Vagina (tissue), 2 donors: ENCODE results near the gene IL17RA. TPM values are rescaled to one million over a fixed set of nuclear protein-coding genes. Genes with fewer than 3 reads are reported as not detected.

ENCODE experiments used
- DNase-seq, 2 donors: peaks; one replicate each; pipeline ENCODE4 v3.0.0-alpha.2; 2017; ENCODE audit errors: extremely low spot score in 2 of 2
- H3K27ac ChIP-seq: fragments of 200-600 bp; sonication (generic); one replicate; pipeline ENCODE4 v1.5.1; 2019
- H3K27me3 ChIP-seq: fragments of 200-600 bp; sonication (generic); one replicate; pipeline ENCODE4 v1.5.1; 2019
- H3K36me3 ChIP-seq, 2 donors: fragments of 200-600 bp; sonication (generic); one replicate each; pipeline ENCODE4 v1.5.1; 2017 to 2019
- H3K4me1 ChIP-seq: fragments of 200-600 bp; sonication (generic); one replicate; pipeline ENCODE4 v1.5.1; 2019
- H3K4me3 ChIP-seq, 2 donors: fragments of 200-600 bp; sonication (generic); 1 replicate in 1 of 2; 2 replicates in 1 of 2; pipeline ENCODE4 v1.5.1; 2016 to 2019
- H3K9me3 ChIP-seq: fragments of 200-600 bp; sonication (generic); one replicate; pipeline ENCODE4 v1.5.1; 2019
- POLR2A ChIP-seq, 2 donors: fragments of 450-650 bp; IDR thresholded peaks; one replicate each; pipeline ENCODE4 v1.6.1; 2017; ENCODE audit warnings: antibody characterized with exemption in 2 of 2, mild to moderate bottlenecking in 2 of 2, moderate library complexity in 2 of 2
- POLR2AphosphoS5 ChIP-seq, 2 donors: sonication (generic); formaldehyde crosslinking; IDR thresholded peaks; one replicate each; pipeline ENCODE4 v1.9.0; 2017; ENCODE audit warnings: antibody characterized with exemption in 2 of 2, mild to moderate bottlenecking in 2 of 2, low read depth in 1 of 2; ENCODE audit not compliant: insufficient read depth in 1 of 2
- intact Hi-C: fragments of 100-400 bp; cut with DNase I; formaldehyde crosslinking; loops from one replicate; pipeline ENCODE4 v1.15.1; 2023
- total RNA-seq: library from RNA; depleted of rRNA; stranded (reverse); fragments of >200 nt; gene quantifications from one replicate; pipeline ENCODE4 v1.2.3, GENCODE V29; 2016
- TF ChIP-seq, protein P1 (sequence below), 3 experiments: fragments of 450-650 bp in 2 of 3; fragments of 200-600 bp in 1 of 3; sonication (generic) in 1 of 3; IDR thresholded peaks; one replicate each; pipeline ENCODE4 v1.5.1; 2017 to 2019; ENCODE audit warnings: antibody characterized with exemption in 3 of 3, mild to moderate bottlenecking in 2 of 3, moderate library complexity in 2 of 3

The IL17RA gene
- total RNA-seq, 1 donor from 2014 or later, result 13.3 TPM

- peaks cover 10% of the 10 kb centered on the region for H3K4me1 ChIP-seq
- H3K9me3 ChIP-seq, result no peaks in the 10 kb centered on the region
- H3K27me3 ChIP-seq, result no peaks in the 10 kb centered on the region
- no peak for TF ChIP-seq POLR2A (IDR thresholded peaks at IDR 0.05)
- TF ChIP-seq, protein P1, sequence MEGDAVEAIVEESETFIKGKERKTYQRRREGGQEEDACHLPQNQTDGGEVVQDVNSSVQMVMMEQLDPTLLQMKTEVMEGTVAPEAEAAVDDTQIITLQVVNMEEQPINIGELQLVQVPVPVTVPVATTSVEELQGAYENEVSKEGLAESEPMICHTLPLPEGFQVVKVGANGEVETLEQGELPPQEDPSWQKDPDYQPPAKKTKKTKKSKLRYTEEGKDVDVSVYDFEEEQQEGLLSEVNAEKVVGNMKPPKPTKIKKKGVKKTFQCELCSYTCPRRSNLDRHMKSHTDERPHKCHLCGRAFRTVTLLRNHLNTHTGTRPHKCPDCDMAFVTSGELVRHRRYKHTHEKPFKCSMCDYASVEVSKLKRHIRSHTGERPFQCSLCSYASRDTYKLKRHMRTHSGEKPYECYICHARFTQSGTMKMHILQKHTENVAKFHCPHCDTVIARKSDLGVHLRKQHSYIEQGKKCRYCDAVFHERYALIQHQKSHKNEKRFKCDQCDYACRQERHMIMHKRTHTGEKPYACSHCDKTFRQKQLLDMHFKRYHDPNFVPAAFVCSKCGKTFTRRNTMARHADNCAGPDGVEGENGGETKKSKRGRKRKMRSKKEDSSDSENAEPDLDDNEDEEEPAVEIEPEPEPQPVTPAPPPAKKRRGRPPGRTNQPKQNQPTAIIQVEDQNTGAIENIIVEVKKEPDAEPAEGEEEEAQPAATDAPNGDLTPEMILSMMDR (IDR thresholded peaks at IDR 0.05), result no peak
- TF ChIP-seq POLR2AphosphoS5 (IDR thresholded peaks at IDR 0.05; ENCODE audit: insufficient read depth in 1 of 2, low read depth in 1 of 2), result no peak
- intact Hi-C loops, result no loop called here
- H3K27ac ChIP-seq, result no peak overlapping the region
- no peak overlapping the region for H3K4me3 ChIP-seq
- no peak for DNase-seq
- no peaks in the 10 kb centered on the region for H3K36me3 ChIP-seq
Measured at GRCh38 chr22:17116572-17117330, 32.0 kb downstream of the IL17RA start.

- Histone ChIP-seq H3K36me3 (no peaks in the 10 kb centered on the region), H3K4me1 (peaks cover 13% of the 10 kb centered on the region), H3K27ac (no peak overlapping the region), H3K9me3 (no peaks in the 10 kb centered on the region), H3K27me3 (no peaks in the 10 kb centered on the region), H3K4me3 (no peak overlapping the region)
- no peak for DNase-seq
- intact Hi-C loops, result no loop called here
- TF ChIP-seq, protein P1 (IDR thresholded peaks at IDR 0.05), result no peak
- TF ChIP-seq POLR2A (IDR thresholded peaks at IDR 0.05), result no peak
- TF ChIP-seq POLR2AphosphoS5 (IDR thresholded peaks at IDR 0.05; ENCODE audit: insufficient read depth in 1 of 2, low read depth in 1 of 2), result no peak
Measured at GRCh38 chr22:17117400-17117799, 32.6 kb downstream of the IL17RA start.

GRCh38 chr22:17117890-17118289, 33.1 kb downstream of the IL17RA start:
- Histone ChIP-seq H3K27ac (no peak overlapping the region), H3K4me1 (peaks cover 13% of the 10 kb centered on the region), H3K4me3 (no peak overlapping the region), H3K9me3 (no peaks in the 10 kb centered on the region), H3K36me3 (no peaks in the 10 kb centered on the region), H3K27me3 (no peaks in the 10 kb centered on the region)
- intact Hi-C loops, result no loop called here
- DNase-seq, result no peak
- TF ChIP-seq POLR2A (IDR thresholded peaks at IDR 0.05), result no peak

DNA sequence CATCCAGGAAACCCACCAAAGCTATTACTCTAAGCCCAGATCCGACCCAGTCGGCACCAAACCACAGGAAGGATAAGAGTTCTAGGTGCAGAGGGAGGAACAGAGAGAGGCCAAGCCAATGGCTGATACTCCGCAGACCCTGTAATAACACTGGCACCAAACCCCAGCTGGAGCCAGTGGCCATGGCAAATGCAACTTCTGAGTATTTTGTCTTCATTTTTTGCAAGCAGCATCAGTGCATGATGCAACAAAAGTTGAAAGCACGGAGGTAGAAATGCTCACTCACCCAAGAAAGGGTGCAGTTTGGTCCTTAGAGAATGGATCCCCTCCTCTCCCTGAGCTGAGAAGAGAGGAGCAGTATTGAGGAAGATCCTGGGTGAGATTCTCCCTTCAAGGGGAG, 33.5 kb downstream of the IL17RA start:
- intact Hi-C loops, result no loop called here
- H3K4me1 ChIP-seq, result peaks cover 13% of the 10 kb centered on the region
- H3K4me3 ChIP-seq, result no peak overlapping the region
- no peak overlapping the region for H3K27ac ChIP-seq
- H3K9me3 ChIP-seq, result no peaks in the 10 kb centered on the region
- H3K27me3 ChIP-seq, result no peaks in the 10 kb centered on the region
- no peak for DNase-seq
- H3K36me3 ChIP-seq, result no peaks in the 10 kb centered on the region
- no peak for TF ChIP-seq POLR2AphosphoS5 (IDR thresholded peaks at IDR 0.05; ENCODE audit: insufficient read depth in 1 of 2, low read depth in 1 of 2)
- no peak for TF ChIP-seq POLR2A (IDR thresholded peaks at IDR 0.05)
- TF ChIP-seq, protein P1 (IDR thresholded peaks at IDR 0.05), result no peak

DNA sequence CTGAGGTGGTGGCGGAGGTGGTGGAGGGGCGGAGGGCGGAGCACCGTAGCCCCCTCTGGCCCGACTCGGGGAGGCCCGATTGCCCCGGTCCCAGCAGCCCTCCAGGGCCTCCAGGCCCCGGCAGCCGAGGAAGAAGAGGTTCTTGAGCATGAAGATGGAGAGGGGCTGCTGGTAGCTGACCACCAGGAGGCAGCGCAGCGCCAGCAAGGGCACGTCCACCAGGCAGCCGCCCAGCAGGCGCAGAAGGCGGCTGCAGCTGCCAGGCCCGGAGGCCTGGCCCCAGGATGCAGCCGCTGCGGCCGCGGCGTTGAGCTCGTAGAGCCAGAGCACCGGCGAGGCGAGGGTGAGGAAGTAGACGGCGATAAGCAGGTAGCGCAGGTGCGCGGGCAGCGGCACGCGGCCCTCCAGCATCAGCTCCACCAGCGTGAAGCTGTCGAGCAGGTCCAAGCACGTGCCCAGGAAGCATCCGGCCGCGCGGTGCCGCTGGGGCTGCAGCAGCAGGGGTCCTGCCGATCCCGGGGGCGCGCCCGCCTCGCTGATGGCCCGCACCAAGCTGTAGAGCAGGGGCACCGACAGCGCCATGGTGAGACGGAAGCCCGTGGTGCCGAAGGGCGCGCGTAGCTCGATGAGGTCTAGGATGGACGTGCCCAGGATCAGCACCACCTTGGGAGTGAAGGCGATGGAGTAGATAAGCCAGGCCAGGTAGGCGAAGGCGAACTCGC, 34.8 kb downstream of the IL17RA start:
- DNase-seq, result no peak
- Histone ChIP-seq H3K36me3 (no peaks in the 10 kb centered on the region), H3K4me1 (peaks cover 13% of the 10 kb centered on the region), H3K9me3 (no peaks in the 10 kb centered on the region), H3K27me3 (no peaks in the 10 kb centered on the region), H3K4me3 (no peak overlapping the region), H3K27ac (no peak overlapping the region)
- TF ChIP-seq POLR2A (IDR thresholded peaks at IDR 0.05), result no peak
- TF ChIP-seq, protein P1 (IDR thresholded peaks at IDR 0.05), result no peak
- no peak for TF ChIP-seq POLR2AphosphoS5 (IDR thresholded peaks at IDR 0.05; ENCODE audit: insufficient read depth in 1 of 2, low read depth in 1 of 2)
- intact Hi-C loops, result no loop called here
